Left colon (tissue), 2 donors: ENCODE results near the gene MBL2. TPM values are rescaled to one million over a fixed set of nuclear protein-coding genes. Genes with fewer than 3 reads are reported as not detected.
A peak's percentile ranks its signal among the peaks of the same experiment; 100 is the strongest.

ENCODE experiments used
- ATAC-seq: fragments of 200-7000 bp; cut with Tn5 transposase; one replicate; pipeline ENCODE4 v1.9.1; 2020; ENCODE audit warnings: mild to moderate bottlenecking, moderate library complexity
- DNase-seq, 2 donors: peaks; one replicate each; pipeline ENCODE4 v3.0.0-alpha.2; 2020
- intact Hi-C, 2 donors: fragments of 100-400 bp; cut with DNase I in 1 of 2; cut with micrococcal nuclease in 1 of 2; formaldehyde crosslinking; loops; one replicate each; pipeline versions ENCODE4 v1.11.2 to v1.14.0; 2022; cut with DNase I, micrococcal nuclease
- total RNA-seq, 2 donors: library from RNA; stranded (reverse); fragmentation: NEBNext Ultra II Directional; extraction: Animal tissue kit (Norgen Biotek cat#: 25700); gene quantifications; one replicate each; pipeline ENCODE4 v1.2.1, GENCODE V29; 2021
- donor health status: DM: no; HTN: no; CAD: no.
- donor health status: DM: yes; HTN: yes; CAD: no.

The MBL2 gene
- total RNA-seq, 2 donors from 2014 or later: not detected

DNA sequence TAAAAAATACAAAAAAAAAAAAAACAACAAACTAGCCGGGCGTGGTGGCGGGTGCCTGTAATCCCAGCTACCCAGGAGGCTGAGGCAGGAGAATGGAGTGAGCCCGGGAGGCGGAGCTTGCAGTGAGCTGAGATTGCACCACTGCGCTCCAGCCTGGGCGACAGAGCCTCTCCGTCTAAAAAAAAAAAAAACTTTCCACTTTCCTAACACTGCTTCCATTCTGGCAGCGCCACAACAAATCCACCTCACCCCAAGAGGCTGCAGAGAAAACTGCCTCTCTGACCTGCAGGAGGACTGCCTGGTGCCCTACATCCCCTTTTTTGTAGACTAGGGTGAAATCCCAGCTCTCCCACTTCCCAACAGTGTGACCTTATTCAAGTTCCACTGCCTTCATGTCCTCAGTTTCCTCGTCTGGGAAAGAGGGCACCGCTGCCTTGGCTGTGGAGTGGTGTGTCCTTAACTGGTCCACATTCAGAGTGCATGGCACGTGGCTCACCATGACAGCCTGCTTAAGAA, 2.6 kb upstream of the MBL2 start:
- ATAC-seq (no peak), DNase-seq (no peak)
- intact Hi-C loops: no loop called here

DNA sequence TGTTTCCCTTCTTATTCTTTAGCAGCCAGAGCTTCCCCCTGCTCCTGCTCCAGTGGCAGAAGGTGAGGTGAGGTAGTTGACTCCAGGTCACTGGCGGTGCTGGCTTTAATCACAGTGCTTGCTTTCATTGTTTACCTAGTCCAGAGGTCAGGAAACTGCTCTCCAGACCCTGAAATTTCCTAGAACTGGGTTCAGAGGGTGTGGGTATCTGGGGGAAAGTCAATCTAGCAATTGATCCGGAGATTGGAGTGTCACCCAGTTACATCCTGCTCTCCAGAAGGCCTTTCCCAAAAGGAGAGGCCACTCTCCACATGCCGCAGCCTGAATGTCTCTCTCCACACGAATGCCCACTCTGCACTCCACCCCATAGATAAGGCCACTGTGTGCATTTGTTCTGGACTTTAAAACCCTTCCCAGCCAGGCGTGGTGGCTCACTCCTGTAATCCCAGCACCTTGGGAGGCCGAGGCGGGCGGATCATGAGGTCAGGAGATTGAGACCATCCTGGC, 2.1 kb upstream of the MBL2 start:
- DNase-seq: no peak
- intact Hi-C loops: no loop called here
- peak; percentile 34 for ATAC-seq

DNA sequence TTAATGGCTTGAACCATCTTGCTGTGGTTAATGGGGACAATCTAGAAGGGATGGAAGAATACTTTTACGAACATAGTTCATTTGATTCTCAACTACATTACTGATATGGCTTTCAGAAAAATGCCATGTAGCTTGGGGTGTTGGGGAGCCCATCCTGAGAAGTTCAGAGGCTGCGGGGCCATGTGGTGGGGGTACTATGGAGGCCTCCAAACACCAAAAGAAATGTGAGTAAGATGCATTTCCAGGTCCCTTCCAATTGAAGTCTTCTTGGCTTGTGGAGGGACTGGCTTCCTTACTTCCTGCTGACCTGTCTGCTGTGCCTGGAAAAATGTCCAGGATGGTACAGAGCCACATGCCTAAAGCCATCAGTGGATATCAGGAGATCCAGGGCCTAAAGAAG, 1.6 kb upstream of the MBL2 start:
- DNase-seq (no peak), ATAC-seq (no peak)
- intact Hi-C loops: no loop called here

DNA sequence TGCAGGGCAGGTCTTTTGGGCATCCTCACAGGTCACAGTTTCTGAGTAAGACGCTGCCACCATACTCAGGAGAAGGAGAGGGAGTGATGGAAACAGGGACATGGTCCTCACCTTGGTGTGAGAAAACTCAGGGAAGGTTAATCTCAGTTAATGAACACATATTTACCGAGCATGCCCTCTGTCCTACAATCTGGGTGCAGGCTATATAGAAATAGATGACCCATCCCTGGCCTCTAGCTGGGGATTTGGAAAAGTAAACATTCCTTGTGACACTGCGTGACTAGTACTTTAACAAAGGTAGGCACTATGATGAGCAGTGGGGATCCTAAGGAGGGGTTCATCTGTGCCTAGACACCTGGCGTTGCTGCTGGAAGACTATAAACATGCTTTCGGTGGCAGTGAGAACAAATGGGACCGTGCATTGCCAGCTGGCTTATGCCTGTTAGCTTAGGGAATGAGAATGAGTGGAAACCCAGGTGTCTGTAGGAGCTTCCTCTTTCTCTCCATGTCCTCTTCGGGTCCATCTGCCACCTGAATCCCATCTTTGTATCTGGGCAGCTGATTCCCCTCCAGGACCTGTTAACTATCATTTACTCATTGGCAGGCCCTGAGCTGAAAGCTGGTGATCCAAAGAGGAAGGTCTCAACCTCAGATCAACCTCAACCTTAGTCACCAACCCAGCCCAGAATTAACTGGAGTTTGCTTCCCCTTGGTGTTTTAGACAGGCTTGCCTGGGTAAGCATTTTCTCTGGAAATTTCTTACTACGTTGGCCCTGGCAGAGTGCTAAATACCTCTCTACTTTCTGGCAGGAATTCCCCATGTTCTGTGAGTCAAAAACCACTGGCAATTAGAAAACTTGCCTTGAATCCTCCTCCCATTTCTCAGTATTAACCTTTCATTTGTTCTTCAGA, 794 bp downstream of the MBL2 start:
- intact Hi-C loops: no loop called here
- ATAC-seq (no peak), DNase-seq (no peak)

DNA sequence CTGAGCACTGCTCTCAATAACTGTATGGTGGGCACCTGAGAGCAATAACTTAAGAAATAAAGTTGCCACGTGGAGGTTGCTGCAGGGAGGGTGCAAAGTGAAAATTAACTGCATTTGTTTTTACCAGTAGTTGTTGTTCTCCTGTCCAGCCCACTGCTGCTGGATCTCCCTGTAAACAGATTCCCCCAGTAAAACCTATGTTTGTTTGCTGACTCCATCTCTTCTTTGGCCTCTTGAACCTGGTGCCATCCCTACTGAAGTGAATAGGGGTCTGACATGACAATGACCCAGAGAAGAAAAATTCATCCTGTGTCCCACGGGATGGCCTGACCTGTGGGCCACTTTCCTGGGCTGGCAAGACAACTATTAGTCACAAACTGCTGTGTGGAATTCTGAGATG, 1.7 kb downstream of the MBL2 start:
- no peak for ATAC-seq
- no peak for DNase-seq
- intact Hi-C loops: no loop called here

DNA sequence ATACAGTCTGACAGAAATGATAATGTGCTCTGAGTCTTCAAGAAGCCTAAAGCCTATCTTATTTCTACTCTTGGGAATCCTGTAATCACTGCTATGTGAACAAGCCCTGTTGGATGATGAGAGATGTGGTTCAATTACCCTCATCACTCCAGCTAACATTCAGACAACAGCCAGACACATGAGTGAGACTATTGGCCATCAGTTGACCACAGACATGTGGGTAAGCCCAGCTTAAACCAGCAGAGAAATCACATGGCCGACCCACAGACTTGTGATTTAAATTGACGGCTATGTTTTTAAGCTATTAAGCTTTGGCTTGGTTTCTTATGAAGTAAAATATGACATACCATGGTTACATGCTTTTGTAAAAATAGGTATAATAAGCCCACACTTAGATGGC, 2.6 kb downstream of the MBL2 start:
- DNase-seq (no peak), ATAC-seq (no peak)
- intact Hi-C loops: no loop called here

DNA sequence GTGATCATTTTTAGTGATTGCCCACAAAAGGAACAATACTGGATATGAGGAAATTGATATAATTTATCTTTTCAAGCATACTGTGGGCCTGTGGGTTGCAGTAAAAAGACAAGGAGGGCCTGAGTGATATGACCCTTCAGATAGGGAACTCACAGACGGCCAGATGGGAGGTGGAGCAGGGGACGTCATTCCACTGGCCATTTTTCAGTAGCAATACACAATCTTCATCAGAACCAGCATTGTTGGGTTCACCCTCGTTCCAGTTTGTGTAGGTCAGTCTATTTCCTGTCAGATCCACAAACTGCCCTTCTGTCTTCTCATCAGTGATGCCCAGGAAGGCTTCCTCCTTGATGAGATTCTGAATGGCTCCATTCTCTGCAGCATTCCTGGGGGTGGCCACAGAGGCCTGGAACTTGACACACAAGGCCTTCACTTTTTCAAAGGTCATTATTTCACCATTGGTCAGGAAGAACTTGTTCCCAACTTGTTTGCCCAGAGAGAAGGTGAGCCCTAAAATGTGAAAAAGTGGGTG, 4.5 kb downstream of the MBL2 start:
- no peak for ATAC-seq
- intact Hi-C loops: no loop called here
- no peak for DNase-seq

DNA sequence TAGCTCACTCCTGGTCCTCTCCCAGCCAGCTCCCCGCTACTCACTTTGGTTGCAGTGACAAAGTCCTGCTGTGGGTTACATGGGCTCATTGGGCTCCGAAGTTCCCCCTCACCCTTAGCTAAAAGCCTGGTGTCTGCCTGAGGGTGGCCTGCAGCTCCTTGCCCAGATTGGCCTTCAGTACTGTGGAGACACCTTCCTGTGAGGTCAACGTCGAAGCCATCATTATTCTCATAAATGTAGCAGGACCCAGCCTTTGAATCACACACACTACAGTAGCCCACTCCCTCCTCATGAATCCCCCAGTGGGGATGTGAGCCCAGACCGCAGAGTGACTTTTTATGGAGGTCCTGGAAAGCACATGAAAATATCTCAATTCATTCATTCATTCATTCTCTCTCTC, 10.5 kb downstream of the MBL2 start:
- intact Hi-C loops: no loop called here
- no peak for DNase-seq
- ATAC-seq: no peak

DNA sequence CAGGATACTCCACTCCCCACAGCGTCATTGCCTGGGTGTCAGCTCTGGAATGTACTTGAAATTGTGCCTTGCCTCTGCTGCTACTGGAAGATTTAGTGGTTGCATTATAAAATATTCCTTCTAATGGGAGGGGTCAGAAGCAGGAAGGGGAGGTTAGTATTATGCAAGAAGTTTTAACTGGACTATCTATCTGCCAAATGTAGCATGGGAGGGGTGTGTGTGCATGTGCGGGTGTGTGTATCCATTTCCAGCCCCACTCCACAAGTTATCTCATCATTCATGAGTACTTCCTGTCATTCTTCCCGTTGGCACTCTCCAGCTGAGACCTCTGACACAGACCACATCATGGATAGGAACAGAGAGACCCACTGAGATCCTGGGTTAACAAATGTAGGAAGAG, 13.4 kb downstream of the MBL2 start:
- DNase-seq (no peak), ATAC-seq (no peak)
- intact Hi-C loops: no loop called here

DNA sequence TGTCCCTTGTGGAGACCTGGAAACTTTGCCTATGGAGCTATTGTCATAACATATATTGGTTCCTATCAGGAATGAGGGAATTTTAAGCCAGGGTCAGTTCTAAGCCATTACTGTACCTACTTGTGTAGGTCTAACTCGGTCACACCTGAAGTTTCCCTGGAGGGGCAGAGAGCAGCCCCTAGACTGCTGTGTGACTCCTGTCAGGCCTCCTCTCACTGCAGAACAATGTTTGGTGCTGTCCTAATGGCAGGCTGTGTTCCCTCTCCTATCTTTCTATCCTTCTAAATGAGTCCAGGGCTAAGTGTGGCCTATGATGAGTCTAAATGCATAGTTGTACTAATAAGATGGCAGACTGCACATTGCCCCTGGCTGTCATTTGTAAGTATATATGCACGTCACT, 14.2 kb downstream of the MBL2 start:
- DNase-seq (no peak), ATAC-seq (no peak)
- intact Hi-C loops: no loop called here

DNA sequence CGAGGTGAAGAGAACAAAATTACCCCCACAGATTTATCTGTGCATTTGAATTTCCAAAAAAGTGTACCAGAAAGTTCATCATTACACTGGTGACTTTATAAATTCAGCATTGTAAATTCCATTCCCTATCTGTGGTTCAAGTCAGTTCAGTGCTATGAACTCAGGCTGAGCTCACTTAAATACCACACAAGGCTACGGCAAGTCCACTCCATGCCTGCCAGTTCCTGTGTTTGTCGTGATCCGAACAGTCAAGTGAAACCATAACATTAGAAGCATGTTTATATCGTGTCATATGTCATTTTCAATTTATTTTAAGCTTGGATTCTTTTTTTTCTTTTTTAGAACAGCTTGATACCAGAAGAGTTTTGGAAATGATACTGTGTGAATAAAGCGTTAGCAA, 14.8 kb downstream of the MBL2 start:
- ATAC-seq (no peak), DNase-seq (no peak)
- intact Hi-C loops: no loop called here

DNA sequence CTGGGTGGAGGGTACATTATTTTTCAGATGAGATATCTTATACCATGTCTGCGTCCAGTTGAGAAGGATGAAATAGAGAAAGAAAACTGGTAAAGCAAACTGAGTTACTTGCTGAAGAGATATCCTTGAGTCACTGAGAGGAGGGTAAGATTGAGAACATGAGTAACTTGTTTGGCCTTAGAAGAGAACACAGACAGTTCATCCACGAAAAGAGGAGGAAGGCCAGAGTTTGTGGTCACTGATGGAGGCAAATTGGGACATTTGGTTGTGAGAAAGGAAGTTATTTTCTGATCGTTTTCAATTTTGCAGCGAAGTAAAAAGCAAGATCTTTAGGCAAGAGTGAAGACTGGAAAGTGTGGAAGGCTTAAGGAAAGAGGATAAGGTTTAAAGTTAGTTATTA, 15.6 kb downstream of the MBL2 start:
- no peak for ATAC-seq

DNA sequence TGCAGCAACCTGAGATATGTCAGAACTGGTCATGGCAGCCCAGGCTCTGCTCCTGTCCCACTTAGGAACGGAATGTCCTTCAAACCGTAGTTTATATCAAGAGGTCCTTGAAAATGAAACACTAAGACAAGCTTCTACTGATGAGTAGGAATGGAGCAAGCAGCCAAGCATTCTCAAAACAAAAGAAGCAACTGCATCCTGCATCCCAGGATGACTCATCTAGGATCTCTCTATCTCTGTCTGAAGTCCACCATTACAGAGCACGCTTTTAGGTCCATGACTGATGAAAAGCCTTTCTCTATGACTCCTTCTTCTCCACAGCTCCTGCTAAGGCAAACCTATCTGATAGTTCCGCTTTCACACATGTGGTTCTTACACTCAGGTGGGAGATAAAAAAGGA, 16.3 kb downstream of the MBL2 start:
- DNase-seq (no peak), ATAC-seq (no peak)
- intact Hi-C loops: no loop called here

More for the DNA sequence above, 15.6 kb downstream of the MBL2 start:
- DNase-seq: no peak
- intact Hi-C loops: no loop called here

DNA sequence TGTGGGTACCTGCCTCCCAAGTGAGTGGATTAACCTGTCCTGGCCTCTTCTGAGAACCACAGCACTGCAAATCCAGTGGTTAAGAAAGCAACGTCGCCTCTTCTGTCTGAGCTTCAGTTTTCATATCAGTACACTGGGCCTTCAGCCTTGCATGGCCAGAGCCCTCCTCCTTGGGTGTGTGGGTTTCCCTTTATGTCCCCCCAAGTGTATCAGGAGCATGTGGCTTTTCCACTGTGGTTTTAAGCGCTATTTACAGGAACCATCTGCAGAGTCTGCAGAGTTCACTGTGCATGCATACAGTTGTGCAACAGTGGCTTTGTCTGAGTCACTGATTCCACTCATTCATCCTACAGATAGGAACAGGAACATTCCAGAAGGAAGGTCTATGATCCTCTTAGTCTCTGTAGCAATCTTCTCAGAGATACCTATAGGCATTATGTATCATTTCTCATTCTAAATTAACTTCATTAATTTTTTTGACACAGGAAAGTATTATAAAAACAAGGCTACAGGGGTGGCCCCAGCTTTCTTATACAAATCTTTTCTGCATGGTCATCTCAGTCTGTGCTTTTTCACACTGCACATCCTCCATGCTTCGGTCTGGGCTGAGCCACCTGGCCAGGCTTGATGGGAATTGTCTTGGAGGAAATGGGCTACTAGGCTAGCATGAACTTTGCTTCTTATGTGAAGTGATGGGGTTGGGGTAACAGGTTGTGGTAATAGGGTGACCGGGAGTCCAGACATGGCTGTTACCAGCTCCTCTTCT, 17.1 kb downstream of the MBL2 start:
- ATAC-seq: no peak
- intact Hi-C loops: no loop called here
- DNase-seq: no peak

DNA sequence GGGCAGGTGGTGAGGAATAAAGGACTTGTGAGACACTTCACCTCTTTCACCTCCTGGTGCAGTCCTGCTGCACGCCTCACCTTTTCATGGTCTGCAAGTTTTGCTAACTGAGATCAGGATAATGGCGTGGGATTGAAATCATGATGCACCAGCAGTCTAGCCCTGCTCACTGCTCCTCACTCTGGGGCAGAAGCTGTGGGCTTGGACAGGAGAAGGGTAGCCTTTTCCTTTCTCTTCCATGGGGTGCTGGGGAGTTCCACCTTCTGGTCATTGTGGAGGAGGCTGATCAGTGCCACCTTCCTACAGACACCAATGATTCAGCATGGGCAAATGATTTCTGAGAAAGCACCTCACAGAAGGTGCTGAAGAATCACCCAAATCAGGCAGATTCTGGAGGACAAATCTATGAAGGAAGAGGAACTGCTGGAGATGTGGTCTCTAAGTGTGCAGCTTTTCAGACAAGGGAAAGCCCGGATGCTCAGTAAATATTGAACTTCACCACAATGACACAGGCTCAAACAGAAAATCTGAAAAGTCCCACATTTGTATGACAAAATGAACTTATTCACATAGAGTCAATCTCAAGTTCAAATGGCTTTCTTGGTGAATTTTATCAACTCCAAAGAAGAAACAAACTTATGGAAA, 19.7 kb downstream of the MBL2 start:
- intact Hi-C loops: no loop called here
- no peak for DNase-seq
- ATAC-seq: no peak

DNA sequence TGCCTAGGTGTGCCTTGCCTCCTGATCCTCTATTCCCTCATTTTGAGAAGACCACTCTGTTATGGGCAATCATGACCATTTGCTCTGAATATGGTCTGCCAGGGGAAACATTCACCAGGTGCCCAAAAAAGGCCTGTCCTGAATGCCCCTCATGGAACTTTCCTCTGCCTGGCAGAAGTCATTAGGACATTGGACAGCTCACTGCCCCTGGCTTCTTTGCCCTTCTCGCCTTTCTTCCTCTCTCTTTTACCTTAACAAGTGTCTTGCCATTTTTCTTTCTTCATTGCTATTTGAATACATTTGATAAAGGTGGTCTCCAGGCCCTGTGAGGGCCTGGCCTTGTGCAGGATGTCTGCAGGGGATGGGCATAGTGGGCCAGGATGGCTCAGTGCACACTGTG, 20.3 kb downstream of the MBL2 start:
- no peak for DNase-seq
- ATAC-seq: no peak
- intact Hi-C loops: no loop called here

DNA sequence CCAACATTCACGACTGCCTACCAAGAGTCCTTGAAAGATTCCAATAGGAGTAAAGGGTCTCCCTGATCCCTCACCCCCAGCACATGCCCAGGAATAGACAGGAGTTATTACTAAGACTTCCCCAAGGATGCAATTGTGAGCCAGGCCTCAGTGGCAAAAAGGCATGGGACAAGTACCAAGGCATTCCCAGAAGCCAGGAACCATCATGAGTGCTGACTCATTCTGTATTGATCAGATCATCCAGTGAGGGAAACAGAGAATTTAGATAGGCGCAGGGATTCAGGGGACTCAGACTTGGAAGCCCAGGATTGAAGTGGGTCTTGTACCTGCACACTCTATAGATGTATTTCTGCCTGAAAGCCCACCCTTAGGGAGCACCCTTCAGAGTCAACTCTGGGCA, 21.2 kb downstream of the MBL2 start:
- ATAC-seq (no peak), DNase-seq (no peak)
- intact Hi-C loops: no loop called here

DNA sequence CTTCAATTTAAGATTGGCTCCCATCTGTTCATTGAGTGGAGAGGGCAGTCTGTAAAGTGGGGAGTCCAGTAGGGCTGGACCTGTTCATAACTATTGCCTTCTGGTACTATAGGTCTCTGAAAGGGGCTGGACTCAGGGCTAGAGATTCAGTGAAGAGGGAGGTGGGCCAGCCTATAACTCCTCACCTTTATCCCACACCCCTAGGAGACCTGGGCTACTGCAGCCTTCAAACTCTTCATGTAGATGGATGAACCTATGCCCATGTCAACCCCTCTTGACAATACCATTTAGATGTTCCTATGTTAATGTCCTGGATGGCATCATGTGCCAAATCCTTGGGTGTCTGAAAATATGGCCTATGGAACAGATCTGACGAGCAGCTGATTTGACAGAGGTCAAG, 22.0 kb downstream of the MBL2 start:
- intact Hi-C loops: no loop called here
- ATAC-seq (no peak), DNase-seq (no peak)

DNA sequence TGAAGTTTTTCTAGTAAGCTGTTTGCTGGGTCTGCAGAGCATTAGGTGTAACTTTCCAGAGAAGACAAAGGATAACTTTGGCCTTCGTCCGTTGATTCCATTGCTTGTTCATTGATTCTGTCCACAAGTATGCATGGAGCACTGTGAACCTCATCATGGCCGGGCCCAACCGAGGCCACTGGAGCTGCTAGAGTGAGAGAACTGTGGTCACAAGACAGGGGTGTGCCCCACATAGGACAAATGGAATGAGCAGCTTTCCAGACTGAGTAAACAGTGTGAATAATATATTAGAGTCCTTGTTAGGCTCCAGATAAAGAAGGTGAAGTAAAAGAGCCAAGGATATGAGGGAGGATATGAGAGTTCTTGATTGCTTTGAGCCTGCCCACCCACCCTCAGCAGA, 24.9 kb downstream of the MBL2 start:
- intact Hi-C loops: no loop called here
- DNase-seq: no peak
- no peak for ATAC-seq
